K562 (cell line): ENCODE results near the gene SLC25A28.

Experiments
- CBFB ChIP-seq: sonication (generic); formaldehyde crosslinking; IDR thresholded peaks from 2 replicates; pipeline ENCODE4 v1.4.0; 2020; ENCODE audit warnings: mild to moderate bottlenecking, missing genetic modification reagents
- CTCF ChIP-seq, 3 experiments: IDR thresholded peaks in 2 of 3; conservative IDR thresholded peaks in 1 of 3; 2 replicates each; pipeline ENCODE4 v1.5.1; 2011 to 2012; ENCODE audit warnings: low read length in 3 of 3, mild to moderate bottlenecking in 3 of 3, control low read depth in 2 of 3, improper control_type of control experiment in 1 of 3, inconsistent platforms in 1 of 3, low read depth in 1 of 3, mixed read lengths in 1 of 3, moderate library complexity in 1 of 3; ENCODE audit not compliant: insufficient read depth in 2 of 3
- FOS ChIP-seq: IDR thresholded peaks from 3 replicates; pipeline ENCODE4 v1.6.1; 2011; ENCODE audit not compliant: insufficient read length; ENCODE audit errors: extremely low read depth
- FOXA1 ChIP-seq: fragments of 450-650 bp; IDR thresholded peaks from 2 replicates; pipeline ENCODE4 v1.6.1; 2016; ENCODE audit warnings: mild to moderate bottlenecking, borderline replicate concordance
- GABPB1 ChIP-seq: sonication (generic); formaldehyde crosslinking; IDR thresholded peaks from 2 replicates; pipeline ENCODE4 v1.8.0; 2022; ENCODE audit warnings: mild to moderate bottlenecking, missing genetic modification reagents
- JUND ChIP-seq, 2 experiments: IDR thresholded peaks; 2 replicates in 1 of 2; 3 replicates in 1 of 2; pipeline ENCODE4 v1.6.1; 2011; ENCODE audit warnings: borderline replicate concordance in 2 of 2, low read depth in 2 of 2, low read length in 2 of 2, improper control_type of control experiment in 1 of 2, missing biosample characterization in 1 of 2, missing genetic modification characterization in 1 of 2, missing genetic modification reagents in 1 of 2
- MED1 ChIP-seq: sonication (generic); formaldehyde crosslinking; IDR thresholded peaks from 2 replicates; pipeline ENCODE4 v1.8.1; 2023; ENCODE audit warnings: missing genetic modification reagents, borderline replicate concordance
- MLX ChIP-seq, 2 experiments: fragments of 450-650 bp in 1 of 2; sonication (generic) in 1 of 2; formaldehyde crosslinking; conservative IDR thresholded peaks; 2 replicates each; pipeline versions ENCODE4 v1.4.0 to v1.8.1; 2020 to 2022; ENCODE audit warnings: mild to moderate bottlenecking in 1 of 2, missing genetic modification reagents in 1 of 2
- NFRKB ChIP-seq: fragments of 450-650 bp; IDR thresholded peaks from 2 replicates; pipeline ENCODE4 v1.6.1; 2016; ENCODE audit warnings: low read depth
- RAD21 ChIP-seq, 2 experiments: fragments of 250-450 bp in 1 of 2; fragments of 450-650 bp in 1 of 2; sonication (Bioruptor Pico) in 1 of 2; formaldehyde crosslinking in 1 of 2; IDR thresholded peaks in 1 of 2; conservative IDR thresholded peaks in 1 of 2; 2 replicates each; pipeline versions ENCODE4 v1.4.0 to v1.8.0; 2020 to 2022; ENCODE audit warnings: mild to moderate bottlenecking in 2 of 2, moderate library complexity in 1 of 2
- REST ChIP-seq, 2 experiments: fragments of 450-650 bp; formaldehyde crosslinking in 1 of 2; IDR thresholded peaks; 2 replicates each; pipeline versions ENCODE4 v1.4.0 to v1.6.1; 2014 to 2020; ENCODE audit warnings: mild to moderate bottlenecking in 2 of 2, borderline replicate concordance in 1 of 2, low read depth in 1 of 2
- SMC3 ChIP-seq: conservative IDR thresholded peaks from 2 replicates; pipeline ENCODE4 v1.6.1; 2011; ENCODE audit warnings: low read depth, low read length, improper control_type of control experiment; ENCODE audit not compliant: insufficient read depth
- ZNF280B ChIP-seq: fragments of 250-450 bp; sonication (Bioruptor Pico); IDR thresholded peaks from 2 replicates; pipeline ENCODE4 v1.5.1; 2021; ENCODE audit warnings: mild to moderate bottlenecking
- ZNF699 ChIP-seq: fragments of 250-450 bp; sonication (Bioruptor Pico); IDR thresholded peaks from 2 replicates; pipeline ENCODE4 v1.8.0; 2021; ENCODE audit warnings: mild to moderate bottlenecking, moderate library complexity; ENCODE audit not compliant: insufficient replicate concordance

- no peak for TF ChIP-seq ZNF280B (CRISPR knock-in tag)
- no peak for TF ChIP-seq ZNF699 (CRISPR knock-in tag)
- no peak for TF ChIP-seq CBFB
- no peak for TF ChIP-seq RAD21 (CRISPR knock-in tag; conservative IDR thresholded peaks at IDR 0.05 in 1 of 2, IDR thresholded peaks at IDR 0.05 in 1 of 2)
- no peak for TF ChIP-seq FOS
- no peak for TF ChIP-seq SMC3
- TF ChIP-seq GABPB1 (CRISPR knock-in tag) = no peak
- TF ChIP-seq REST (IDR thresholded peaks at IDR 0.05; ENCODE audit: borderline replicate concordance) = no peak
- TF ChIP-seq REST (CRISPR knock-in tag; IDR thresholded peaks at IDR 0.05; ENCODE audit: low read depth) = no peak
- no peak for TF ChIP-seq MLX (CRISPR knock-in tag; conservative IDR thresholded peaks at IDR 0.05)
- TF ChIP-seq FOXA1 = no peak
- no peak for TF ChIP-seq NFRKB
- no peak for TF ChIP-seq JUND (IDR thresholded peaks at IDR 0.05; ENCODE audit: borderline replicate concordance, low read depth, low read length)
- TF ChIP-seq JUND (tag; IDR thresholded peaks at IDR 0.05; ENCODE audit: borderline replicate concordance, low read depth, low read length) = no peak
- TF ChIP-seq MED1 (CRISPR knock-in tag) = no peak
- TF ChIP-seq CTCF (IDR thresholded peaks at IDR 0.05 in 2 of 3, conservative IDR thresholded peaks at IDR 0.05 in 1 of 3; ENCODE audit: insufficient read depth in 2 of 3, low read depth in 1 of 3, low read length in 3 of 3) = no peak
Observed at GRCh38 chr10:99660662-99661376, 40.6 kb upstream of the SLC25A28 start.
